Retina (tissue), 1 donor: ENCODE data around the gene OR4C5.
"Not testable (repeated sequence)": the region's sequence is repeated elsewhere in the genome, so short reads cannot be mapped to it uniquely, and the experiment has no call there.

Source experiments
- DNase-seq: peaks from one replicate; pipeline ENCODE4 v3.0.0-alpha.2; 2016

OR4C5 gene

DNA sequence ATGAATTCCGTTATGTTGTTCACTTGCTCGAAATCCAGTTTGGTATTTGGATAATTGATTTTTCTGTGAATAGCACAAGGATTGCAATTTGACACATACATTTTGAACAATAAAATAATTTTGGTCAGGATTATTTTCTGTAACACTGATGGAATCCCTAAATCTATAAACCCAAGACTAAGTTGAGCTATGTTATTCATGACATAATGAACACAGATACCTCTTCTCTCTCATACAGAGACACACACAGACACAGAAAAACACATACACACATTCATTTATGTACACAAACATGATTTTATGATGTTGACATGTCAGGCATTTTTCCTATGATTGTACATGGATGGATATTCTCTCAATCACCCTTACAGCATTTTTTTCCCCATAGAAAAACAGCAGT, at the start of gene OR4C5:
OR4C5 (minus strand) TSS at position 101 of the 400 bp plus-strand sequence; CDS start at position 101, 0 bp downstream.
- DNase-seq, result no peak

GRCh38 chr11:48384670-48385069, 18.4 kb upstream of the OR4C5 start:
- no peak for DNase-seq

DNA sequence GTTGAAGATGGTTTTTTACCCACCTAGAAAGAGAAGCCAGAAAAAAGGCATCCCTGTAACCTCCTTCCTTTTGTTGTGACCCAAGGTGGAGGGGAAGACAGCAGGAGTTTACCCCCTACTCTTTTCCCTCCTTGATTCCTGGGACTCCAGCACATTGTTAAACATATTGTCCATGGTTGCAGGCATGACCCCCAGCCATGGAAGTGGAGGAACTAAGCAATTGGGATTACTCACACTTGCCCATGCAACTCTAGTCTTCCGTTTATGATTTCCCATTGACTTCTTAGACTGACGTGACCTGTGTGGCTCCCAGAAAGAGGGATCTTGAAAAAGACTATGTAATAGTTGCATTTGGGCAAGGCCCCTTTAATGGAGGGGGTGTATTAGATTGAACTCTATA, 17.9 kb upstream of the OR4C5 start:
- DNase-seq, result not testable (repeated sequence)

- DNase-seq, result not testable (repeated sequence)
These were observed 5.0 kb downstream of the OR4C5 start for GRCh38 chr11:48361289-48361688.

DNA sequence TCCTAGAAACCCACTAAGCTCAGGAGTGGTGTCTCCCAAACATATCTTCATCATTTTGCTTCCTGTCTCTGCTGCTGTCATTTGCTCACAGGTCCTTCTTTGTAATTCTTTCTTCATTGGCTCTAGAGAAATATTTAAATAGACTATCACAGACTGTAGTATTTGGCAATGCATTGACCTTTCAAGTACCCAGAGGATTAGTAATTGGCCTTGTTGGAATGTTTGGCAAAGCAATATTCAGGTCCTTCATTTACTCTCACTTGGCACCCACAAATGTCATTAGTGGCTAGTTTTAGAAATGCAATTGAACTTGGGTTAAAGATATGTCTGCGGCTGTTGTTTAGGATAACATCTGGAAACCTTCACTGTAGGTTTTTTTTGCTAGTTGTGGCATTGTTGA, 11.6 kb downstream of the OR4C5 start:
- DNase-seq, result no peak

DNA sequence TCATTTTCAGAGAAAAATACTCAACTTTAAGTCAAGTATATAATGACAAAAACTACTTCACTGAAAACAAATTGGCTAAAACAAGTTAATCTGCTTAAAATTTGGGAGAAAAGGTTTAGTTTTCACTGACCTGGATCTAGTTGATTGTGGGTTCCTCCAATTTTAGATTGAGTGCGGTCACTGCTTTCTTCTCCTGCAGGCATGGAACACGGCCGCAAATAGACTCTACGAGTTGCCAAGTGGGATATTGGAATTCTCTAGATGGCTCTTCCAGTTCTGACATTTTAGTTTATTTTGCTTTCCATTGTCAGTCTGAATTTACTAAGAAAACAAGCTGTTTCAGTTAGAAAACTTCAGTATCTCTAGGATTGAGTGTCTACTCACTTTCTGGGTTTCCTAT, 12.3 kb downstream of the OR4C5 start:
- DNase-seq, result no peak

DNA sequence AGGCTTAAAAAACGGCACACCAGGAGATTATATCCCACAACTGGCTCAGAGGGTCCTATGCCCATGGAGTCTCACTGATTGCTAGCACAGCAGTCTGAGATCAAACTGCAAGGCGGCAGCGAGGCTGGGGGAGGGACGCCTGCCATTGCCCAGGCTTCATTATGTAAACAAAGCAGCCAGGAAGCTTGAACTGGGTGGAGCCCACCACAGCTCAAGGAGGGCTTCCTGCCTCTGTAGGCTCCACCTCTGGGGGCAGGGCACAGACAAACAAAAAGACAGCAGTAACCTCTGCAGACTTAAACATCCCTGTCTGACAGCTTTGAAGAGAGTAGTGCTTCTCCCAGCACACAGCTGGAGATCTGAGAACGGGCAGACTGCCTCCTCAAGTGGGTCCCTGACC, 20.0 kb downstream of the OR4C5 start:
- DNase-seq, result not testable (repeated sequence)

DNA sequence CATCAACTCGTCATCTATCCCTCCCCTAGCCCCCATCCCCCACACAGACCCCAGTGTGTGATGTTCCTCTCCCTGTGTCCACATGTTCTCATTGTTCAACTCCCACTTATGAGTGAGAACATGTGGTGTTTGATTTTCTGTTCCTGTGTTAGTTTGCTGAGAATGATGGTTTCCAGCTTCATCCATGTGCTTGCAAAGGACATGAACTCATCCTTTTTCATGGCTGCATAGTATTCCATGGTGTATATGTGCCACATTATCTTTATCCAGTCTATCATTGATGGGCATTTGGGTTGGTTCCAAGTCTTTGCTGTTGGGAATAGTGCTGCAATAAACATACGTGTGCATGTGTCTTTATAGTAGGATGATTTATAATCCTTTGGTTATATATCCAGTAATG, 23.8 kb downstream of the OR4C5 start:
- DNase-seq, result not testable (repeated sequence)

DNA sequence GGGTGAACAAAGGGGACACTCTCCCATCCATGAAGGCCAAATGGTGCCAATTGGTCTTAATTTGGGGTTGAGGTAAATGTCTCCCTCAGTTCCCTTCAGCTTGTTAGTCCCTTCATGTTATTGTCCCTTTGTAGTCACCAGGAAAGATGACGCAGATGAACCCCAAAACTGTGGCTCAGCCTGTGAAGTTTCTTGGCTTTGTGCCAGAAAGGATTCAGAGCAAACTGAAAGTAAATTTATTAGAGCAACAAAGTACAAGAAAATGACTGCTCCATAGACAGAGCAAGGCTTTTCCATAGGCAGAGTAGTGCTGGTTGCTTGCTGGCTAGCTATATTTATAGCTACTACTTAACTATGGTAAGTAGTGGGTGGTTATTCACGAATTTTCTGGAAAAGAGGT, 24.8 kb downstream of the OR4C5 start:
- no peak for DNase-seq

GRCh38 chr11:48324620-48325019, 41.6 kb downstream of the OR4C5 start, which contains the start of gene OR4C3:
OR4C3 (plus strand) TSS chr11:48324920; CDS start chr11:48325022, 102 bp downstream.
- not testable (repeated sequence) for DNase-seq

DNA sequence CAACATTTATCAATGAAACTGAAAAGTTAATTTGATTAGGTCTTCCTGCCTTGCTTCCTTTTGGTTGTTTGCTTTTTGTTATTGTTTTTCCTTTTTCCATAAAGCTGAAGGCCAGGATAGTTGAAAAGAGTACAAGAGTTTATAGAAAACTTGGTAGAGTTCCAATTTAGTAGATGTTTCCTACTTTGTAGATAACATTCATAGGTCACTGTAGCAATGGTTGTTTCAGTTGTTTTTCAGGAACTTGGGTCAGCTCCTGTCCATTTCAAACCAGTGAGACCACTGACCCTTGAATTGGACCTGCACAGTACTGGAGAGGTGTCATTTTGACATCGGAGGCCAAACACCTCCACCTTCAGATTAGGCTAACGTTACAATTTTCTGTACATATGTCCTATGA, 46.5 kb downstream of the OR4C5 start:
- DNase-seq, result not testable (repeated sequence)
